GM12878 (cell line): ENCODE data around the gene UBASH3A. TPM values are rescaled to one million over a fixed set of nuclear protein-coding genes. Genes with fewer than 3 reads are reported as not detected.
A peak's percentile ranks its signal among the peaks of the same experiment; 100 is the strongest.

Source experiments
- ATAC-seq: fragments of 200-7000 bp; cut with Tn5 transposase; 3 replicates; pipeline ENCODE4 v1.9.1; 2020; ENCODE audit warnings: mild to moderate bottlenecking, moderate library complexity
- BruUV-seq: library from RNA; stranded (reverse); fragments of 400-500 nt; replicated peaks from 2 replicates; lab custom pipeline; 2021; lab: Mats Ljungman, UMichigan
- CTCF ChIA-PET: fragments of 300-600 bp; sonication (Branson Sonifier 250); formaldehyde crosslinking; extraction: SDS; loops from one replicate; lab custom pipeline; 2021; ENCODE audit warnings: inconsistent platforms; lab: Yijun Ruan, JAX
- POLR2A ChIA-PET: fragments of 350-600 bp; formaldehyde crosslinking; extraction: SDS; loops from one replicate; lab custom pipeline; 2021; ENCODE audit warnings: inconsistent platforms; lab: Charles Lee
- RAD21 ChIA-PET: fragments of 300-600 bp; sonication (Branson Sonifier 250); formaldehyde crosslinking; loops from one replicate; lab custom pipeline; 2023; ENCODE audit warnings: antibody characterized with exemption; ENCODE audit not compliant: unreplicated experiment; lab: Charles Lee
- SMC1A ChIA-PET: fragments of 300-600 bp; sonication (Branson Sonifier 250); formaldehyde crosslinking; loops from one replicate; lab custom pipeline; 2023; ENCODE audit not compliant: unreplicated experiment, uncharacterized antibody; lab: Charles Lee
- DNase-seq: peaks from one replicate; pipeline ENCODE4 v3.0.0-alpha.2; 2011; ENCODE audit warnings: low read depth, low spot score
- FAIRE-seq: peaks from 3 replicates; lab custom pipeline; 2011; peaks lifted over from hg19 to GRCh38; lab: Jason Lieb, UNC
- H2AFZ ChIP-seq: 2 replicates; pipeline ENCODE4 v1.6.0; 2011; ENCODE audit warnings: low read depth, low read length, control low read depth; ENCODE audit not compliant: control insufficient read depth
- H3K27ac ChIP-seq: 2 replicates; pipeline ENCODE4 v1.5.1; 2011; ENCODE audit warnings: control low read depth; ENCODE audit not compliant: control insufficient read depth, insufficient read depth
- H3K27me3 ChIP-seq, 2 experiments: replicated peaks in 1 of 2; 2 replicates each; pipeline versions ENCODE4 v1.6.0 to v1.6.1; 2011; ENCODE audit warnings: low read length in 1 of 2; ENCODE audit not compliant: control insufficient read depth in 2 of 2, insufficient read depth in 2 of 2
- H3K36me3 ChIP-seq, 2 experiments: 2 replicates each; pipeline ENCODE4 v1.5.1; 2011; ENCODE audit warnings: low read length in 1 of 2; ENCODE audit not compliant: control insufficient read depth in 2 of 2, insufficient read depth in 2 of 2
- H3K4me1 ChIP-seq: 2 replicates; pipeline ENCODE4 v1.6.1; 2011; ENCODE audit warnings: mild to moderate bottlenecking, low read length, moderate library complexity, mixed read lengths; ENCODE audit not compliant: control insufficient read depth, insufficient read depth
- H3K4me2 ChIP-seq: 2 replicates; pipeline ENCODE4 v1.6.0; 2011; ENCODE audit warnings: control low read depth; ENCODE audit not compliant: control insufficient read depth, insufficient read depth
- H3K4me3 ChIP-seq: fragments of 200-600 bp; sonication (generic); 2 replicates; pipeline ENCODE4 v1.5.1; 2016
- H3K79me2 ChIP-seq: 2 replicates; pipeline ENCODE4 v1.6.0; 2011; ENCODE audit warnings: low read length; ENCODE audit not compliant: control insufficient read depth, insufficient read depth
- H3K9ac ChIP-seq: 2 replicates; pipeline ENCODE4 v1.8.0; 2011; ENCODE audit warnings: low read length, control low read depth, mixed read lengths; ENCODE audit not compliant: control insufficient read depth, insufficient read depth
- H3K9me3 ChIP-seq: replicated peaks from 3 replicates; pipeline ENCODE4 v1.5.1; 2011; ENCODE audit warnings: mild to moderate bottlenecking, low read length; ENCODE audit not compliant: control insufficient read depth, insufficient read depth
- H4K20me1 ChIP-seq: 2 replicates; pipeline ENCODE4 v1.6.0; 2011; ENCODE audit not compliant: control insufficient read depth, insufficient read depth
- BMI1 ChIP-seq: fragments of 450-650 bp; IDR thresholded peaks from 2 replicates; pipeline ENCODE4 v1.6.1; 2016; ENCODE audit warnings: mild to moderate bottlenecking, moderate library complexity, borderline replicate concordance
- CTCF ChIP-seq, 3 experiments: IDR thresholded peaks in 2 of 3; conservative IDR thresholded peaks in 1 of 3; 2 replicates each; pipeline ENCODE4 v1.5.1; 2011; ENCODE audit warnings: low read depth in 3 of 3, low read length in 3 of 3, mild to moderate bottlenecking in 3 of 3, control low read depth in 2 of 3, moderate library complexity in 2 of 3, inconsistent platforms in 1 of 3, mixed read lengths in 1 of 3; ENCODE audit not compliant: control insufficient read depth in 2 of 3, insufficient read depth in 1 of 3; ENCODE audit errors: extremely low read depth in 1 of 3
- EGR1 ChIP-seq, 2 experiments: IDR thresholded peaks; 1 replicate in 1 of 2; 2 replicates in 1 of 2; pipeline ENCODE4 v1.6.1; 2011 to 2012; ENCODE audit warnings: low read depth in 2 of 2, low read length in 2 of 2, borderline replicate concordance in 1 of 2, mild to moderate bottlenecking in 1 of 2, moderate library complexity in 1 of 2
- GATAD2B ChIP-seq: fragments of 450-650 bp; conservative IDR thresholded peaks from 2 replicates; pipeline ENCODE4 v1.6.1; 2017; ENCODE audit warnings: low read depth, mild to moderate bottlenecking, moderate library complexity
- HCFC1 ChIP-seq: fragments of 150-350 bp; IDR thresholded peaks from 2 replicates; pipeline ENCODE4 v1.6.1; 2014; ENCODE audit warnings: low read length
- PML ChIP-seq: IDR thresholded peaks from 2 replicates; pipeline ENCODE4 v1.6.1; 2012; ENCODE audit warnings: low read length, inconsistent platforms
- POLR2AphosphoS5 ChIP-seq: IDR thresholded peaks from 2 replicates; pipeline ENCODE4 v1.6.1; 2011; ENCODE audit warnings: mild to moderate bottlenecking, low read length, inconsistent platforms
- RAD51 ChIP-seq: fragments of 450-650 bp; IDR thresholded peaks from 2 replicates; pipeline ENCODE4 v1.6.1; 2016; ENCODE audit warnings: moderate library complexity, mild to moderate bottlenecking, inconsistent platforms
- RBBP5 ChIP-seq: fragments of 200-600 bp; sonication (generic); conservative IDR thresholded peaks from 2 replicates; pipeline ENCODE4 v1.6.1; 2016
- SIX5 ChIP-seq: IDR thresholded peaks from 2 replicates; pipeline ENCODE4 v1.6.1; 2011; ENCODE audit warnings: mild to moderate bottlenecking, low read depth, low read length, moderate library complexity; ENCODE audit not compliant: severe bottlenecking
- USF2 ChIP-seq: IDR thresholded peaks from 2 replicates; pipeline ENCODE4 v1.6.1; 2011; ENCODE audit warnings: low read depth, low read length, improper control_type of control experiment, borderline replicate concordance
- ZBED1 ChIP-seq: IDR thresholded peaks from 2 replicates; pipeline ENCODE4 v1.6.1; 2016; ENCODE audit warnings: borderline replicate concordance
- ZNF274 ChIP-seq: IDR thresholded peaks from one replicate; pipeline ENCODE4 v1.8.0; 2011; ENCODE audit not compliant: insufficient read length, insufficient read depth
- ZNF592 ChIP-seq: fragments of 450-650 bp; IDR thresholded peaks from 2 replicates; pipeline ENCODE4 v1.6.1; 2017; ENCODE audit warnings: mild to moderate bottlenecking, moderate library complexity
- ZNF622 ChIP-seq: fragments of 450-650 bp; IDR thresholded peaks from 2 replicates; pipeline ENCODE4 v1.6.1; 2017; ENCODE audit warnings: mild to moderate bottlenecking, inconsistent platforms
- WGBS: methylation state at CpG from one replicate; pipeline ENCODE4 v1.1.6; 2016; ENCODE audit warnings: low lambda C conversion rate; ENCODE audit not compliant: insufficient replicate concordance, insufficient coverage; ENCODE audit errors: missing lambda C conversion rate; 5-methylcytosine and 5-hydroxymethylcytosine counted together
- in situ Hi-C: fragments of 300-500 bp; cut with MboI; formaldehyde crosslinking; loops from 9 replicates; pipeline ENCODE4 v1.14.3; 2018; ENCODE audit warnings: mixed read lengths
- intact Hi-C: fragments of 100-400 bp; cut with micrococcal nuclease; formaldehyde crosslinking; loops from one replicate; pipeline ENCODE4 v1.14.2; 2022; ENCODE audit not compliant: unreplicated experiment
- polyA plus RNA-seq, 11 experiments: library from polyadenylated mRNA; depleted of rRNA in 4 of 11; unstranded in 6 of 11; stranded (reverse) in 5 of 11; fragments of >200 nt; fragmentation: Nextera tagmentation in 4 of 11; fragmentation: Illumina TruSeq in 1 of 11; extraction: Ambion mirVana in 4 of 11; extraction: Trizol in 1 of 11; gene quantifications; 1 replicate in 1 of 11; 2 replicates in 10 of 11; pipeline versions ENCODE4 v1.2.1 to v1.2.3, GENCODE V29; 2011 to 2016; ENCODE audit warnings: inconsistent platforms in 2 of 11, missing spikeins in 2 of 11, low read depth in 1 of 11
- total RNA-seq, 4 experiments: library from RNA; depleted of rRNA in 3 of 4; stranded (reverse); fragments of >200 nt in 3 of 4; fragmentation: Illumina TruSeq in 1 of 4; extraction: Trizol in 1 of 4; gene quantifications; 2 replicates each; pipeline versions ENCODE4 v1.2.1 to v1.2.3, GENCODE V29; 2013 to 2021

Gene UBASH3A
- total and polyA plus RNA-seq, 10 of the 15 experiments (the other 5 are each of a cell fraction or from before 2014, with no cell fraction given): 0.04 to 0.39 (median 0.23) TPM; not detected in 1

GRCh38 chr21:42391297-42391696 is 12.4 kb upstream of the UBASH3A start (continued):
- TF ChIP-seq USF2: no peak
- TF ChIP-seq POLR2AphosphoS5: no peak
- TF ChIP-seq PML: no peak
- no peak for TF ChIP-seq RAD51

- ChIA-PET SMC1A (interaction anchor here (0.7 to 4.8 kb wide), 23 partner anchors 9 to 244 kb away, joined by 3 to 124 read pairs (median 5); partner anchors contain the start of gene UBASH3A), CTCF (interaction anchor here (0.6 to 2.8 kb wide), 17 partner anchors 9 to 144 kb away, joined by 3 to 20 read pairs (median 6); partner anchors contain the start of gene UBASH3A), RAD21 (interaction anchor here (0.6 to 3.3 kb wide), 26 partner anchors 8 to 161 kb away, joined by 3 to 54 read pairs (median 4); partner anchors contain the start of gene UBASH3A), POLR2A (interaction anchor here (0.5 to 3.4 kb wide), 13 partner anchors 9 to 490 kb away, joined by 3 to 27 read pairs (median 4); partner anchors contain the start of gene UBASH3A)
- Histone ChIP-seq H3K27ac (peak overlapping the region; percentile 91), H3K4me1 (peaks cover 53% of the 10 kb centered on the region), H3K4me2 (peak overlapping the region; percentile 61), H4K20me1 (no peaks in the 10 kb centered on the region), H3K36me3 (no peaks in the 10 kb centered on the region), H3K9ac (peak overlapping the region; percentile 58), H3K27me3 (no peaks in the 10 kb centered on the region), H3K4me3 (peak overlapping the region; percentile 33; the same call in 1 of the 2 replicates), H2AFZ (peak overlapping the region; percentile 53), H3K9me3 (no peaks in the 10 kb centered on the region), H3K79me2 (peaks cover 12% of the 10 kb centered on the region)
- intact Hi-C loops: loop anchor here (1.0 to 2.0 kb wide), 3 partner anchors 22 to 48 kb away; no protein-coding TSS in a partner anchor
- in situ Hi-C loops: no loop called here
- TSS peak; percentile 43 for BruUV-seq
- FAIRE-seq (peak; percentile 41), ATAC-seq (peak; percentile 91), DNase-seq (peak; percentile 96)
- 20% methylated on average over 17 of the region's 17 CpGs for WGBS
- TF ChIP-seq GATAD2B (no peak; the same call in 1 of the 2 replicates), SIX5 (no peak), ZBED1 (no peak), EGR1 (IDR thresholded peaks at IDR 0.05; ENCODE audit: borderline replicate concordance in 1 of 2, low read depth in 2 of 2, low read length in 2 of 2) (no peak), HCFC1 (no peak), ZNF274 (no peak), ZNF592 (peak; percentile 73), RBBP5 (no peak), ZNF622 (no peak), BMI1 (no peak), CTCF (IDR thresholded peaks at IDR 0.05 in 2 of 3, conservative IDR thresholded peaks at IDR 0.05 in 1 of 3; ENCODE audit: control insufficient read depth in 2 of 3, extremely low read depth in 1 of 3, insufficient read depth in 1 of 3, low read depth in 3 of 3, low read length in 3 of 3) (no peak)
These were observed 10.8 kb upstream of the UBASH3A start for GRCh38 chr21:42392731-42393442.
